Stimulated activated CD4-positive, alpha-beta T cell treated with anti-CD3 and anti-CD28 coated beads, TNF-alpha, amount 100 ng/mL, for 4 hours (primary cell): ENCODE data around the gene NCAN.
"Not testable (repeated sequence)": the region's sequence is repeated elsewhere in the genome, so short reads cannot be mapped to it uniquely, and the experiment has no call there.

Experiments used
- DNase-seq, 3 experiments: peaks; one replicate each; pipeline ENCODE4 v3.0.0-alpha.2; 2020; ENCODE audit warnings: low read depth in 3 of 3

Gene NCAN

GRCh38 chr19:19211499-19212420 is at the start of gene NCAN:
TSS of gene NCAN (plus strand) at chr19:19211958. CDS start at chr19:19216954, 4,996 bp downstream.
- DNase-seq = no peak

GRCh38 chr19:19162495-19162894 is 49.3 kb upstream of the NCAN start:
- no peak for DNase-seq

- no peak for DNase-seq
Observed at GRCh38 chr19:19165396-19165795, 46.4 kb upstream of the NCAN start.

- DNase-seq = no peak
Observed at GRCh38 chr19:19167612-19168011, 44.1 kb upstream of the NCAN start.

GRCh38 chr19:19169236-19170052 is 42.3 kb upstream of the NCAN start:
- no peak for DNase-seq

- DNase-seq = peak; percentile 57 to 64 (median 62)
Observed at GRCh38 chr19:19170053-19170872, 41.5 kb upstream of the NCAN start, which contains the start of gene MEF2B. TSS of gene MEF2B (minus strand) at chr19:19170263. CDS start at chr19:19150735, 19,528 bp downstream.

- no peak for DNase-seq
Observed at GRCh38 chr19:19170873-19171672, 40.7 kb upstream of the NCAN start.

- no peak for DNase-seq
Observed at GRCh38 chr19:19171821-19172532, 39.8 kb upstream of the NCAN start.

- not testable (repeated sequence) for DNase-seq
Observed at GRCh38 chr19:19173243-19173642, 38.5 kb upstream of the NCAN start.

- no peak for DNase-seq
Observed at GRCh38 chr19:19176950-19177349, 34.8 kb upstream of the NCAN start.

GRCh38 chr19:19179548-19180441 is 32.0 kb upstream of the NCAN start:
- no peak for DNase-seq

- DNase-seq = no peak
Observed at GRCh38 chr19:19181488-19181998, 30.2 kb upstream of the NCAN start.

- DNase-seq = peak in 2 of 3 experiments; percentile 22 to 39
Observed at GRCh38 chr19:19185853-19186740, 25.7 kb upstream of the NCAN start.

GRCh38 chr19:19186742-19187141 is 25.0 kb upstream of the NCAN start:
- DNase-seq = no peak

GRCh38 chr19:19191768-19192077 is 20.0 kb upstream of the NCAN start:
- DNase-seq = no peak

GRCh38 chr19:19192078-19192882 is 19.5 kb upstream of the NCAN start, which contains the start of the genes BORCS8 and RFXANK:
TSS of gene BORCS8 (minus strand) at chr19:19192152. CDS start at chr19:19192117, 35 bp downstream.
TSS of gene RFXANK (plus strand) at chr19:19192258. CDS start at chr19:19193947, 1,689 bp downstream.
- DNase-seq = peak; percentile 94 to 98 (median 98)

GRCh38 chr19:19192910-19193423 is 18.8 kb upstream of the NCAN start:
- DNase-seq = no peak
